Esophagus squamous epithelium (tissue), 5 donors: ENCODE measurements around the gene IL1RAPL1. TPM values are rescaled to one million over a fixed set of nuclear protein-coding genes. Genes with fewer than 3 reads are reported as not detected.
"Not testable (repeated sequence)": the region's sequence is repeated elsewhere in the genome, so short reads cannot be mapped to it uniquely, and the experiment has no call there.

Experiments
- DNase-seq: peaks from one replicate; lab custom pipeline; 2025; lab: John Stamatoyannopoulos, UW
- H3K27ac ChIP-seq, 4 donors: fragments of 200-600 bp; sonication (generic); one replicate each; pipeline ENCODE4 v1.5.1; 2016 to 2019; ENCODE audit warnings: mild to moderate bottlenecking in 1 of 4
- H3K27me3 ChIP-seq, 4 donors: fragments of 200-600 bp; sonication (generic); 1 replicate in 3 of 4; 2 replicates in 1 of 4; pipeline versions ENCODE4 v1.5.1 to v1.6.0; 2017 to 2021; ENCODE audit warnings: antibody characterized with exemption in 1 of 4
- H3K36me3 ChIP-seq, 3 donors: fragments of 200-600 bp; sonication (generic); one replicate each; pipeline ENCODE4 v1.5.1; 2016 to 2019
- H3K4me1 ChIP-seq, 3 donors: fragments of 200-600 bp; sonication (generic); one replicate each; pipeline ENCODE4 v1.5.1; 2017 to 2019
- H3K4me3 ChIP-seq, 4 donors: fragments of 200-600 bp; sonication (generic); 1 replicate in 3 of 4; 2 replicates in 1 of 4; pipeline ENCODE4 v1.5.1; 2016 to 2019; ENCODE audit warnings: mild to moderate bottlenecking in 2 of 4, moderate library complexity in 1 of 4
- H3K9me3 ChIP-seq, 3 donors: fragments of 200-600 bp; sonication (generic); one replicate each; pipeline ENCODE4 v1.5.1; 2016 to 2019
- CTCF ChIP-seq, 6 experiments: fragments of 450-650 bp in 4 of 6; fragments of 200-600 bp in 2 of 6; sonication (generic) in 2 of 6; IDR thresholded peaks; one replicate each; pipeline ENCODE4 v1.5.1; 2016 to 2019; ENCODE audit warnings: antibody characterized with exemption in 6 of 6, mild to moderate bottlenecking in 4 of 6, moderate library complexity in 4 of 6
- POLR2A ChIP-seq, 4 donors: fragments of 450-650 bp; IDR thresholded peaks; one replicate each; pipeline ENCODE4 v1.6.1; 2017; ENCODE audit warnings: antibody characterized with exemption in 4 of 4, mild to moderate bottlenecking in 4 of 4, moderate library complexity in 3 of 4
- WGBS, 2 donors: methylation state at CpG; one replicate each; pipeline ENCODE4 v1.1.5; 2018; 5-methylcytosine and 5-hydroxymethylcytosine counted together
- intact Hi-C: fragments of 100-400 bp; cut with DNase I; formaldehyde crosslinking; loops from one replicate; pipeline ENCODE4 v1.15.0; 2022
- total RNA-seq, 4 donors: library from RNA; depleted of rRNA; stranded (reverse); fragments of >200 nt; gene quantifications; one replicate each; pipeline ENCODE4 v1.1.0, GENCODE V29; 2016
- donor health status: DM: yes; HTN: yes; CAD: no.

The IL1RAPL1 gene
- total RNA-seq, 4 donors from 2014 or later, result 0.09 to 0.19 (median 0.13) TPM; not detected in 1

- DNase-seq, result no peak
- Histone ChIP-seq H3K9me3 (no peaks in the 10 kb centered on the region), H3K4me1 (no peaks in the 10 kb centered on the region), H3K27ac (no peak overlapping the region), H3K4me3 (no peak overlapping the region), H3K27me3 (no peaks in the 10 kb centered on the region), H3K36me3 (no peaks in the 10 kb centered on the region)
- WGBS, 2 donors, result 77 to 84% methylated on average over 5 of the region's 5 CpGs
- TF ChIP-seq POLR2A (IDR thresholded peaks at IDR 0.05) (no peak), CTCF (IDR thresholded peaks at IDR 0.05) (no peak)
- intact Hi-C loops, result no loop called here
These were observed 186.6 kb downstream of the IL1RAPL1 start for GRCh38 chrX:28773807-28774206.

- DNase-seq, result no peak
- H3K4me1 ChIP-seq, result no peaks in the 10 kb centered on the region
- no peaks in the 10 kb centered on the region for H3K36me3 ChIP-seq
- 32 to 45% methylated on average over 2 of the region's 2 CpGs for WGBS, 2 donors
- no peak for TF ChIP-seq POLR2A (IDR thresholded peaks at IDR 0.05)
- no peak for TF ChIP-seq CTCF (IDR thresholded peaks at IDR 0.05)
- H3K9me3 ChIP-seq, result no peaks in the 10 kb centered on the region
- intact Hi-C loops, result no loop called here
- no peaks in the 10 kb centered on the region for H3K27me3 ChIP-seq
- H3K4me3 ChIP-seq, result no peak overlapping the region
- H3K27ac ChIP-seq, result no peak overlapping the region
These were observed 200.0 kb downstream of the IL1RAPL1 start for GRCh38 chrX:28787206-28787605.

GRCh38 chrX:28800671-28801070 is 213.4 kb downstream of the IL1RAPL1 start:
- DNase-seq, H3K27ac ChIP-seq, H3K27me3 ChIP-seq, intact Hi-C loops, H3K4me1 ChIP-seq, H3K36me3 ChIP-seq, H3K4me3 ChIP-seq, H3K9me3 ChIP-seq: not testable (repeated sequence)
- WGBS, 2 donors, result 90 to 92% methylated on average over 3 to 5 of the region's 5 CpGs

GRCh38 chrX:28802625-28803024 is 215.4 kb downstream of the IL1RAPL1 start:
- 53 to 68% methylated on average over 1 of the region's 1 CpG for WGBS, 2 donors
- TF ChIP-seq CTCF (IDR thresholded peaks at IDR 0.05) (no peak), POLR2A (IDR thresholded peaks at IDR 0.05) (no peak)
- H3K36me3 ChIP-seq, result no peaks in the 10 kb centered on the region
- intact Hi-C loops, result no loop called here
- no peak overlapping the region for H3K4me3 ChIP-seq
- H3K27me3 ChIP-seq, result no peaks in the 10 kb centered on the region
- no peak overlapping the region for H3K27ac ChIP-seq
- no peaks in the 10 kb centered on the region for H3K4me1 ChIP-seq
- no peak for DNase-seq
- H3K9me3 ChIP-seq, result no peaks in the 10 kb centered on the region

GRCh38 chrX:28835991-28836390 is 248.7 kb downstream of the IL1RAPL1 start:
- no peak for TF ChIP-seq CTCF (IDR thresholded peaks at IDR 0.05)
- no peak for TF ChIP-seq POLR2A (IDR thresholded peaks at IDR 0.05)
- Histone ChIP-seq H3K36me3 (no peaks in the 10 kb centered on the region), H3K4me3 (no peak overlapping the region), H3K4me1 (no peaks in the 10 kb centered on the region), H3K9me3 (no peaks in the 10 kb centered on the region), H3K27ac (no peak overlapping the region), H3K27me3 (no peaks in the 10 kb centered on the region)
- intact Hi-C loops, result no loop called here
- WGBS, 2 donors, result 70 to 100% methylated on average over 1 of the region's 1 CpG
- no peak for DNase-seq

- no peaks in the 10 kb centered on the region for H3K9me3 ChIP-seq
- 71 to 74% methylated on average over 3 of the region's 3 CpGs for WGBS, 2 donors
- TF ChIP-seq POLR2A (IDR thresholded peaks at IDR 0.05) (no peak), CTCF (IDR thresholded peaks at IDR 0.05) (no peak)
- no peaks in the 10 kb centered on the region for H3K36me3 ChIP-seq
- no peaks in the 10 kb centered on the region for H3K27me3 ChIP-seq
- no peak for DNase-seq
- H3K27ac ChIP-seq, result no peak overlapping the region
- intact Hi-C loops, result no loop called here
- H3K4me1 ChIP-seq, result no peaks in the 10 kb centered on the region
- H3K4me3 ChIP-seq, result no peak overlapping the region
These were observed 256.6 kb downstream of the IL1RAPL1 start for GRCh38 chrX:28843817-28844216.
